ENCODE results near the gene ANKRD11.
A peak's percentile ranks its signal among the peaks of the same experiment; 100 is the strongest.
"Not testable (repeated sequence)": the region's sequence is repeated elsewhere in the genome, so short reads cannot be mapped to it uniquely, and the experiment has no call there.

ANKRD11 gene

GRCh38 chr16:89396156-89396555 lies 94.2 kb downstream of the ANKRD11 start:
- H3K4me3 ChIP-seq (replicated peaks; ENCODE audit: low read depth, low read length), result no peak overlapping the region
- DNase-seq (ENCODE audit: extremely low read depth, low read depth), result no peak
- TF ChIP-seq, protein P1, sequence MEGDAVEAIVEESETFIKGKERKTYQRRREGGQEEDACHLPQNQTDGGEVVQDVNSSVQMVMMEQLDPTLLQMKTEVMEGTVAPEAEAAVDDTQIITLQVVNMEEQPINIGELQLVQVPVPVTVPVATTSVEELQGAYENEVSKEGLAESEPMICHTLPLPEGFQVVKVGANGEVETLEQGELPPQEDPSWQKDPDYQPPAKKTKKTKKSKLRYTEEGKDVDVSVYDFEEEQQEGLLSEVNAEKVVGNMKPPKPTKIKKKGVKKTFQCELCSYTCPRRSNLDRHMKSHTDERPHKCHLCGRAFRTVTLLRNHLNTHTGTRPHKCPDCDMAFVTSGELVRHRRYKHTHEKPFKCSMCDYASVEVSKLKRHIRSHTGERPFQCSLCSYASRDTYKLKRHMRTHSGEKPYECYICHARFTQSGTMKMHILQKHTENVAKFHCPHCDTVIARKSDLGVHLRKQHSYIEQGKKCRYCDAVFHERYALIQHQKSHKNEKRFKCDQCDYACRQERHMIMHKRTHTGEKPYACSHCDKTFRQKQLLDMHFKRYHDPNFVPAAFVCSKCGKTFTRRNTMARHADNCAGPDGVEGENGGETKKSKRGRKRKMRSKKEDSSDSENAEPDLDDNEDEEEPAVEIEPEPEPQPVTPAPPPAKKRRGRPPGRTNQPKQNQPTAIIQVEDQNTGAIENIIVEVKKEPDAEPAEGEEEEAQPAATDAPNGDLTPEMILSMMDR (IDR thresholded peaks at IDR 0.05; ENCODE audit: low read depth, low read length, missing control alignments), result no peak

DNA sequence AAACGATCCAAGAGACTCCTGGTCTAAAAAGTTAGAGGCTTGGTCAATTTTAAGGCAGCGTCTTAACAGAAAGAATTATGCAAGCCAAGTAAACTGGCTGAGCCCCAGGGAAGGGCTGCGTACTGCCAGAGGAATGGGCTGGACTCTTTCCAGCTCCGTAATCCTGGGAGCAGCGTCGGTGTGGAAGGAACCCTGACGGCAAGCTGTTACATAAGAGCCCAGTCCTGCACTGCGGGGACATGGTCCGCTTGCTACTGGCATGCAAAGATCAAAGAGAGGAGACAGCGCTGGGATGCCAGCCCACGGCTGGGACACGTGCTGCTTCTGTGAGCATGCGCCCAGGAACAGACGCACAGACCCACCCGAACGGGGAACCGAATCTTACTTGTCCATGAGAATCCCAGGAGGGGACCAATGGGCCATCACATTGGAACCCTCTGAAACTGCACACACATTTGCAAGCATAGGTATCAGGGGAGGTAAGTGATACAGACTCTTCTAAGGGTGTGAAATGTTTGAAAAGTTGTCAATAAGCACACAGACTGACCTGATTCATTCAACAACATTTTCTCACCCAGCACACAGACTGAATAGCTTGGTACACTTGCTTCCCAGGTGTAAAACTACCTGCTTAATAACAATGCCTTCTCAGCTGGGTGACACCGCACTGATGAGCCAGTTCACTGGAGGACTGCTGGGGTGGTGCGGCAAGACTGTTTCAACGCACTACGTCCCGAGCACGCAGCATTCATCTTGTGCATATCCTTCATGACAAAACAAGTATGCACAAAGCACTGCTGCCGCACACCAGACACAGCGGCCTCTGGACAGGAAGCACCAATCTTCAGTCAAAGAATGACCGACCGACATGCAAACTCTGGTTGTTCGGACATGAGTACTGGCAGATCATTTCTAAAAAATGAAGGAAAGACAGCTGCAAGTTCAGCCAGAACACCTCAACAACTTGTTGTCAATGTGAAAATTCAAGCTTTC lies 94.9 kb downstream of the ANKRD11 start:
- TF ChIP-seq, protein P1 (IDR thresholded peaks at IDR 0.05; ENCODE audit: low read depth, low read length, missing control alignments), result no peak
- no peak overlapping the region for H3K4me3 ChIP-seq (replicated peaks; ENCODE audit: low read depth, low read length)
- DNase-seq (ENCODE audit: extremely low read depth, low read depth), result peak; percentile 91

DNA sequence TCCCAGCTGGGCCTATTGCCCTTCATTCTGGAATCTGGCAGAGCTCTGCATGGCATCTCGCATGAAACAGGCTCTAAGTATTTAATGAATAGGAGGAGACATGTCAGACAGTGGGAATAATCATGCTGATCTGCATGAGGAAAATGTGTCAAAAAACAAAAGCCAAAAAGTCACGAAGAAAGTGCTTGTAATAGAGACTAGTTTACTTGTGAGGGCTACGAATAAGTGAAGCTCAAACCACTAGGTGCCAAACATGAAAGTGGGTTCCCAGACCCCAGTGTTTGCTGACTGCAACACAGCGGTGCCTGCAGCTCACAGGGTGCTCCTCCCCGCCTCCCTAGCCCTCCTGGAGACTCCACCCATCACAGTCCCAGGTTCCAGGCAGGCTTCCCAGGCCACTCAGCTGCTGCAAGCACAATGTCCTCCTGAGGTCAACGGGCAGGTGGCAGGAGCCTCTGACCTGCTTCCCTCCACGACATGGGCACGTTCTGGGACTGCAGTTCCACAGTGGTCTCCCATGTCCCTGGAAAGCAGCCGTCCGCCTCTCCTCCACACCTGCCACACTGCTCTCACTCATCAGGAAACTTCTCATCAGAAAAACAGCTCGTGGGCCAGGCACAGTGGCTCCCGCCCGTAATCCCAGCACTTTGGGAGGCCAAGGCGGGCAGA lies 96.5 kb downstream of the ANKRD11 start:
- DNase-seq (ENCODE audit: extremely low read depth, low read depth), result no peak
- TF ChIP-seq, protein P1 (IDR thresholded peaks at IDR 0.05; ENCODE audit: low read depth, low read length, missing control alignments), result no peak
- no peak overlapping the region for H3K4me3 ChIP-seq (replicated peaks; ENCODE audit: low read depth, low read length)

DNA sequence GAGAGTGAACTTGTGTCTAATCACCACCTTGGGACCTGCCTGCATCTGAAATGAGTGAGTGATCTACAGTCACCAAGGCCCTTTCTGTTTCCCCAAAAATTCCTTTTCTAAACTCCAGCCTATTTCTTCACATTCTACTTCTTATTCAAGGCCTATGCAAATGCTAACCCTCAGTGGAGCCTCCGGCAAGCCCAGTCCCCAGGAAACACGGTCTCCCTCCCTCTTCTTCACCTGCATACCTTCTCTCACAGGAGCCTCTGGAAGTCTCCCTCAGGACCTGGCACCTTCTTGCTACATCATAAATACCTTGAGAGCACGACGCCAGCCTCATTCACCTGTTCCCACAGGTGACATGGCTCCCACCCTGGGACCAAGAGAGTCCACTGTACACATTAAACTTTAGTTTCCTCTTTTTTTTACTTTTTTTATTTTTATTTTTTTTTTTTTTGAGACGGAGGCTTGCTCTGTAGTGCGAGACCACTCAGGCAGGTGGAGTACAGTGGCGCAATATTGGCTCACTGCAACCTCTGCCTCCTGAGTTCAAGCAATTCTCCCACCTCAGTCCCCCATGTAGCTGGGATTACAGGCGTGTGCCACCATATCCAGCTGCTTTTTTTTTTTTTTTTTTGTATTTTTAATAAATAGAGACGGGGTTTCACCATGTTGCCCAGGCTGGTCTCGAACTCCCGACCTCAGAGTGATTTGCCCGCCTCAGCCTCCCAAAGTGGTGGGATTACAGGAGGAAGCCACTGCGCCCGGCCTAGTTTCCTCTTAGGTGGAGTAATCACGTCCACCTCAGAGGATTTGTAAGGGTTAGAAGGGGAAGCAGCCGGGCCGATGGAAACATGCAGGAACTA lies 97.3 kb downstream of the ANKRD11 start:
- no peak for DNase-seq (ENCODE audit: extremely low read depth, low read depth)
- H3K4me3 ChIP-seq (replicated peaks; ENCODE audit: low read depth, low read length), result no peak overlapping the region
- TF ChIP-seq, protein P1 (IDR thresholded peaks at IDR 0.05; ENCODE audit: low read depth, low read length, missing control alignments), result no peak

GRCh38 chr16:89390224-89390583 lies 100.2 kb downstream of the ANKRD11 start:
- H3K4me3 ChIP-seq (replicated peaks; ENCODE audit: low read depth, low read length); DNase-seq (ENCODE audit: extremely low read depth, low read depth): not testable (repeated sequence)

DNA sequence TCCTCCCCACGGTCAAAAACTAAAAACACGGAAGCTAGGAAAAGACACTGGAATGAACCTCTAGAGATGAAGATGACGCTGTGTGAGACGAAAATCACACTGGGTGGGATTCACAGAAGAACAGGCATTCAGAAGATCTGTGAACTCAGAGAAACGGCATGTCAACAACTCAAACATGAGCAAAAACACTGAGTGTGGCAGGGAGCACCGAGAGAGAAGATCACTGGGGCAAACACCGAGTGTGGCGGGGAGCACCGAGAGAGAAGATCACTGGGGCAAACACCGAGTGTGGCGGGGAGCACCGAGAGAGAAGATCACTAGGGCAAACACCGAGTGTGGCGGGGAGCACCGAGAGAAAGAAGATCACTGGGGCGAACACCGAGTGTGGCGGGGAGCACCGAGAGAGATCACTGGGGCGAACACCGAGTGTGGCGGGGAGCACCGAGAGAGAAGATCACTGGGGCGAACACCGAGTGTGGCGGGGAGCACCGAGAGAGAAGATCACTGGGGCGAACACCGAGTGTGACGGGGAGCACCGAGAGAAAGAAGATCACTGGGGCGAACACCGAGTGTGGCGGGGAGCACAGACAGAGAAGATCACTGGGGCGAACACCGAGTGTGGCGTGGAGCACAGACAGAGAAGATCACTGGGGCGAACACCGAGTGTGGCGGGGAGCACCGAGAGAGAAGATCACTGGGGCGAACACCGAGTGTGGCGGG lies 100.7 kb downstream of the ANKRD11 start:
- not testable (repeated sequence) for H3K4me3 ChIP-seq (replicated peaks; ENCODE audit: low read depth, low read length); DNase-seq (ENCODE audit: extremely low read depth, low read depth)

GRCh38 chr16:89388536-89388935 lies 101.8 kb downstream of the ANKRD11 start:
- TF ChIP-seq, protein P1 (IDR thresholded peaks at IDR 0.05; ENCODE audit: low read depth, low read length, missing control alignments), result no peak
- no peak overlapping the region for H3K4me3 ChIP-seq (replicated peaks; ENCODE audit: low read depth, low read length)
- DNase-seq (ENCODE audit: extremely low read depth, low read depth), result no peak
